H9 (cell line): ENCODE data around the gene PFKL. TPM values are rescaled to one million over a fixed set of nuclear protein-coding genes. Genes with fewer than 3 reads are reported as not detected.

Experiments used
- DNase-seq: peaks from one replicate; pipeline ENCODE4 v3.0.0-alpha.2; 2017
- H2AFZ ChIP-seq: one replicate; pipeline ENCODE4 v1.6.1; 2013; ENCODE audit warnings: mild to moderate bottlenecking, low read length, control low read depth, moderate library complexity
- H2AK5ac ChIP-seq: 2 replicates; pipeline ENCODE4 v1.6.1; 2013; ENCODE audit warnings: low read length, control low read depth, mixed read lengths; ENCODE audit not compliant: insufficient read length
- H2BK120ac ChIP-seq: one replicate; pipeline ENCODE4 v1.6.1; 2013; ENCODE audit warnings: low read depth, mild to moderate bottlenecking, low read length, control low read depth, inconsistent platforms; ENCODE audit not compliant: poor library complexity, severe bottlenecking
- H2BK12ac ChIP-seq: 2 replicates; pipeline ENCODE4 v1.6.1; 2013; ENCODE audit warnings: low read length, control low read depth, mixed read lengths, low read depth; ENCODE audit not compliant: insufficient read length
- H2BK15ac ChIP-seq: 2 replicates; pipeline ENCODE4 v1.6.1; 2013; ENCODE audit warnings: low read depth, low read length, control low read depth
- H2BK20ac ChIP-seq: one replicate; pipeline ENCODE4 v1.6.1; 2013; ENCODE audit warnings: low read depth, mild to moderate bottlenecking, low read length, control low read depth, inconsistent platforms; ENCODE audit not compliant: poor library complexity, severe bottlenecking
- H2BK5ac ChIP-seq: 2 replicates; pipeline ENCODE4 v1.6.1; 2013; ENCODE audit warnings: low read length, control low read depth, mixed read lengths; ENCODE audit not compliant: insufficient read length
- H3K14ac ChIP-seq: 2 replicates; pipeline ENCODE4 v1.6.1; 2013; ENCODE audit warnings: low read length, control low read depth; ENCODE audit not compliant: insufficient read depth
- H3K18ac ChIP-seq: 2 replicates; pipeline ENCODE4 v1.6.1; 2013; ENCODE audit warnings: low read depth, mild to moderate bottlenecking, mixed read lengths, low read length, control low read depth; ENCODE audit not compliant: insufficient read length
- H3K23ac ChIP-seq: 2 replicates; pipeline ENCODE4 v1.6.1; 2013; ENCODE audit warnings: low read length, control low read depth, mixed read lengths, low read depth; ENCODE audit not compliant: insufficient read length
- H3K23me2 ChIP-seq: 2 replicates; pipeline ENCODE4 v1.6.1; 2013; ENCODE audit warnings: low read depth, mild to moderate bottlenecking, mixed read lengths, low read length, control low read depth; ENCODE audit not compliant: insufficient read length, poor library complexity, severe bottlenecking
- H3K27ac ChIP-seq: 2 replicates; pipeline ENCODE4 v1.5.1; 2013; ENCODE audit warnings: low read length, control low read depth, mixed read lengths, low read depth; ENCODE audit not compliant: insufficient read length
- H3K27me3 ChIP-seq: 2 replicates; pipeline ENCODE4 v1.6.1; 2013; ENCODE audit warnings: low read length, control low read depth, inconsistent platforms; ENCODE audit not compliant: insufficient read depth
- H3K4ac ChIP-seq: 2 replicates; pipeline ENCODE4 v1.6.1; 2013; ENCODE audit warnings: low read depth, mild to moderate bottlenecking, control low read depth, inconsistent platforms, low read length, moderate library complexity
- H3K4me1 ChIP-seq: 2 replicates; pipeline ENCODE4 v1.6.1; 2013; ENCODE audit warnings: low read length, control low read depth, inconsistent platforms; ENCODE audit not compliant: insufficient read depth
- H3K4me2 ChIP-seq: 2 replicates; pipeline ENCODE4 v1.6.1; 2013; ENCODE audit warnings: low read length, control low read depth, mixed read lengths; ENCODE audit not compliant: insufficient read length, insufficient read depth
- H3K56ac ChIP-seq: 2 replicates; pipeline ENCODE4 v1.6.1; 2013; ENCODE audit warnings: low read depth, mild to moderate bottlenecking, mixed read lengths, low read length, control low read depth; ENCODE audit not compliant: insufficient read length
- H3K79me1 ChIP-seq: 2 replicates; pipeline ENCODE4 v1.6.1; 2013; ENCODE audit warnings: low read depth, mild to moderate bottlenecking, moderate library complexity, low read length, control low read depth, inconsistent platforms; ENCODE audit not compliant: insufficient read depth, poor library complexity, severe bottlenecking
- H3K79me2 ChIP-seq: 2 replicates; pipeline ENCODE4 v1.6.1; 2013; ENCODE audit warnings: low read length, control low read depth, inconsistent platforms; ENCODE audit not compliant: insufficient read depth
- H3K9ac ChIP-seq: 2 replicates; pipeline ENCODE4 v1.6.1; 2013; ENCODE audit warnings: low read length, control low read depth, mixed read lengths; ENCODE audit not compliant: insufficient read length; ENCODE audit errors: extremely low read depth
- H3K9me3 ChIP-seq: one replicate; pipeline ENCODE4 v1.6.1; 2013; ENCODE audit warnings: low read depth, low read length, inconsistent platforms; ENCODE audit not compliant: control insufficient read depth
- H3T11ph ChIP-seq: one replicate; pipeline ENCODE4 v1.6.1; 2013; ENCODE audit warnings: mild to moderate bottlenecking, low read length, control low read depth, inconsistent platforms
- H4K20me1 ChIP-seq: one replicate; pipeline ENCODE4 v1.6.1; 2013; ENCODE audit not compliant: control insufficient read depth, insufficient read length, insufficient read depth
- H4K5ac ChIP-seq: 2 replicates; pipeline ENCODE4 v1.6.1; 2013; ENCODE audit warnings: low read depth, mild to moderate bottlenecking, mixed read lengths, low read length, control low read depth; ENCODE audit not compliant: insufficient read length
- H4K8ac ChIP-seq: replicated peaks from 2 replicates; pipeline ENCODE4 v1.6.1; 2013; ENCODE audit warnings: low read length, control low read depth, mixed read lengths, low read depth; ENCODE audit not compliant: insufficient read length
- H4K91ac ChIP-seq: 2 replicates; pipeline ENCODE4 v1.6.1; 2013; ENCODE audit warnings: low read depth, mild to moderate bottlenecking, moderate library complexity, mixed read lengths, low read length, control low read depth; ENCODE audit not compliant: insufficient read length
- H3K27ac Mint-ChIP-seq, 3 experiments: 2 replicates in 2 of 3; 3 replicates in 1 of 3; pipeline ENCODE4 v1.8.0; 2020 to 2021; ENCODE audit warnings: mixed read lengths in 3 of 3, mild to moderate bottlenecking in 1 of 3, moderate library complexity in 1 of 3
- H3K27me3 Mint-ChIP-seq: 2 replicates; pipeline ENCODE4 v1.8.0; 2021; ENCODE audit warnings: low read depth, mild to moderate bottlenecking, moderate library complexity, mixed read lengths
- H3K36me3 Mint-ChIP-seq, 3 experiments: 2 replicates in 2 of 3; 3 replicates in 1 of 3; pipeline ENCODE4 v1.8.0; 2020 to 2021; ENCODE audit warnings: low read depth in 3 of 3, mixed read lengths in 3 of 3; ENCODE audit not compliant: insufficient read depth in 1 of 3
- H3K4me1 Mint-ChIP-seq, 2 experiments: 2 replicates each; pipeline ENCODE4 v1.8.0; 2020; ENCODE audit warnings: mixed read lengths in 2 of 2
- H3K4me3 Mint-ChIP-seq, 2 experiments: 2 replicates in 1 of 2; 3 replicates in 1 of 2; pipeline ENCODE4 v1.8.0; 2020 to 2021; ENCODE audit warnings: mild to moderate bottlenecking in 2 of 2, mixed read lengths in 2 of 2, moderate library complexity in 1 of 2
- H3K9me3 Mint-ChIP-seq, 2 experiments: 2 replicates in 1 of 2; 3 replicates in 1 of 2; pipeline ENCODE4 v1.8.0; 2020; ENCODE audit warnings: mild to moderate bottlenecking in 2 of 2, mixed read lengths in 2 of 2, moderate library complexity in 1 of 2
- WGBS: extraction: QIAGEN DNeasy Blood & Tissue Kit; methylation state at CpG from one replicate; pipeline ENCODE4 v1.1.7; 2013; ENCODE audit warnings: missing lambda C conversion rate, low lambda C conversion rate, mixed read lengths; ENCODE audit not compliant: insufficient read length; ENCODE audit errors: extremely low coverage; 5-methylcytosine and 5-hydroxymethylcytosine counted together
- total RNA-seq: library from RNA; stranded (reverse); gene quantifications from 2 replicates; pipeline ENCODE4 v1.2.1, GENCODE V29; 2021
- TF ChIP-seq, protein P1 (sequence below): fragments of 200-600 bp; sonication (generic); conservative IDR thresholded peaks from 3 replicates; pipeline ENCODE4 v1.8.0; 2021; ENCODE audit warnings: antibody characterized with exemption, mild to moderate bottlenecking

PFKL gene
- total RNA-seq, 1 experiment from 2014 or later = 107 TPM

DNA sequence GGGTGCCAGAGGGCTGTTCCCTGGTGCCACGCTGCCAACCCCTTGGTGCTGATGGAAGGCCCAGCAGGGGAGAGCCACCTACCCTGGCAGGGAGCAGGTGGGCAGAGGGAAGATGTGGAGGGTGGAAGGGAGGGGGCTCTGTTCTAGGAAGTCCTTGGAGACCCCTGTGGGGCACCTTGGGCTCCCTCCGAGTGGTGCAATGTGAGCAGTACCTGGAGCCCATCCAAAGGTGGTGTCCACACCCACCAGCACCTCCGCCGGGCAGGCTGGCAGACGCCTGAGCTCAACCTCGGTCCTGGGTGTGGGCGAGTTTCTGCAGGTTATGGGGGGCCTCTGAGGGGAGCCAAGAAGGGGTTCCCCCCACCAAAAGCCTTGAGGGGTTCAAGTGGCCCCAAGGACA, 26.8 kb upstream of the PFKL start:
- TF ChIP-seq, protein P1, sequence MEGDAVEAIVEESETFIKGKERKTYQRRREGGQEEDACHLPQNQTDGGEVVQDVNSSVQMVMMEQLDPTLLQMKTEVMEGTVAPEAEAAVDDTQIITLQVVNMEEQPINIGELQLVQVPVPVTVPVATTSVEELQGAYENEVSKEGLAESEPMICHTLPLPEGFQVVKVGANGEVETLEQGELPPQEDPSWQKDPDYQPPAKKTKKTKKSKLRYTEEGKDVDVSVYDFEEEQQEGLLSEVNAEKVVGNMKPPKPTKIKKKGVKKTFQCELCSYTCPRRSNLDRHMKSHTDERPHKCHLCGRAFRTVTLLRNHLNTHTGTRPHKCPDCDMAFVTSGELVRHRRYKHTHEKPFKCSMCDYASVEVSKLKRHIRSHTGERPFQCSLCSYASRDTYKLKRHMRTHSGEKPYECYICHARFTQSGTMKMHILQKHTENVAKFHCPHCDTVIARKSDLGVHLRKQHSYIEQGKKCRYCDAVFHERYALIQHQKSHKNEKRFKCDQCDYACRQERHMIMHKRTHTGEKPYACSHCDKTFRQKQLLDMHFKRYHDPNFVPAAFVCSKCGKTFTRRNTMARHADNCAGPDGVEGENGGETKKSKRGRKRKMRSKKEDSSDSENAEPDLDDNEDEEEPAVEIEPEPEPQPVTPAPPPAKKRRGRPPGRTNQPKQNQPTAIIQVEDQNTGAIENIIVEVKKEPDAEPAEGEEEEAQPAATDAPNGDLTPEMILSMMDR = no peak
- Histone ChIP-seq H3K18ac (no peak overlapping the region), H2BK5ac (no peak overlapping the region), H3T11ph (no peak overlapping the region), H3K9ac (no peak overlapping the region), H2BK12ac (no peak overlapping the region), H2AFZ (no peak overlapping the region), H3K23me2 (no peaks in the 10 kb centered on the region), H3K23ac (no peak overlapping the region), H3K4me2 (no peak overlapping the region), H2BK15ac (no peak overlapping the region), H3K27ac (no peak overlapping the region), H3K56ac (no peak overlapping the region), H2BK120ac (no peak overlapping the region), H3K4ac (no peak overlapping the region), H2AK5ac (no peak overlapping the region), H4K20me1 (no peaks in the 10 kb centered on the region), H4K8ac (no peak overlapping the region), H3K9me3 (no peaks in the 10 kb centered on the region), H2BK20ac (no peak overlapping the region), H3K14ac (no peak overlapping the region), H3K27me3 (no peaks in the 10 kb centered on the region), H3K79me1 (no peaks in the 10 kb centered on the region), H4K91ac (no peak overlapping the region), H3K4me1 (no peaks in the 10 kb centered on the region), H3K79me2 (no peaks in the 10 kb centered on the region), H4K5ac (no peak overlapping the region)
- Mint-ChIP-seq H3K9me3 (no peaks in the 10 kb centered on the region; a peak in 1 of 5 replicates), H3K4me1 (no peaks in the 10 kb centered on the region), H3K27me3 (peaks cover 8% of the 10 kb centered on the region), H3K36me3 (no peaks in the 10 kb centered on the region), H3K4me3 (no peak overlapping the region), H3K27ac (no peak overlapping the region)
- no CpG with 5 or more reads among the region's 7 CpGs for WGBS
- DNase-seq = no peak
